Ascending aorta (tissue), 2 donors: ENCODE results near the gene APOC4. TPM values are rescaled to one million over a fixed set of nuclear protein-coding genes. Genes with fewer than 3 reads are reported as not detected.

Experiments
- DNase-seq, 2 donors: peaks; one replicate each; pipeline ENCODE4 v3.0.0-alpha.2; 2019; ENCODE audit warnings: low spot score in 2 of 2
- H3K27ac ChIP-seq, 2 donors: fragments of 200-600 bp; sonication (generic); one replicate each; pipeline ENCODE4 v1.5.1; 2016 to 2017; ENCODE audit warnings: mild to moderate bottlenecking in 1 of 2
- H3K27me3 ChIP-seq: fragments of 200-600 bp; sonication (generic); one replicate; pipeline ENCODE4 v1.5.1; 2017
- H3K36me3 ChIP-seq, 2 donors: fragments of 200-600 bp; sonication (generic); one replicate each; pipeline ENCODE4 v1.5.1; 2016
- H3K4me1 ChIP-seq, 2 donors: fragments of 200-600 bp; sonication (generic); one replicate each; pipeline ENCODE4 v1.5.1; 2016 to 2017; ENCODE audit warnings: mild to moderate bottlenecking in 1 of 2
- H3K4me3 ChIP-seq, 2 donors: fragments of 200-600 bp; sonication (generic); one replicate each; pipeline ENCODE4 v1.5.1; 2016 to 2017; ENCODE audit warnings: mild to moderate bottlenecking in 1 of 2
- H3K9me3 ChIP-seq, 2 donors: fragments of 200-600 bp; sonication (generic); one replicate each; pipeline ENCODE4 v1.5.1; 2016
- intact Hi-C: fragments of 100-400 bp; cut with DNase I; formaldehyde crosslinking; loops from one replicate; pipeline ENCODE4 v1.15.1; 2023
- total RNA-seq: library from RNA; depleted of rRNA; stranded (reverse); fragments of >200 nt; gene quantifications from one replicate; pipeline ENCODE4 v1.1.0, GENCODE V29; 2016
- TF ChIP-seq, protein P1 (sequence below), 3 experiments: fragments of 200-600 bp in 2 of 3; fragments of 450-650 bp in 1 of 3; sonication (generic) in 2 of 3; IDR thresholded peaks; one replicate each; pipeline ENCODE4 v1.5.1; 2016 to 2019; ENCODE audit warnings: antibody characterized with exemption in 3 of 3, mild to moderate bottlenecking in 1 of 3, moderate library complexity in 1 of 3

APOC4 gene
- total RNA-seq, 1 donor from 2014 or later: not detected

- intact Hi-C loops: no loop called here
- TF ChIP-seq, protein P1, sequence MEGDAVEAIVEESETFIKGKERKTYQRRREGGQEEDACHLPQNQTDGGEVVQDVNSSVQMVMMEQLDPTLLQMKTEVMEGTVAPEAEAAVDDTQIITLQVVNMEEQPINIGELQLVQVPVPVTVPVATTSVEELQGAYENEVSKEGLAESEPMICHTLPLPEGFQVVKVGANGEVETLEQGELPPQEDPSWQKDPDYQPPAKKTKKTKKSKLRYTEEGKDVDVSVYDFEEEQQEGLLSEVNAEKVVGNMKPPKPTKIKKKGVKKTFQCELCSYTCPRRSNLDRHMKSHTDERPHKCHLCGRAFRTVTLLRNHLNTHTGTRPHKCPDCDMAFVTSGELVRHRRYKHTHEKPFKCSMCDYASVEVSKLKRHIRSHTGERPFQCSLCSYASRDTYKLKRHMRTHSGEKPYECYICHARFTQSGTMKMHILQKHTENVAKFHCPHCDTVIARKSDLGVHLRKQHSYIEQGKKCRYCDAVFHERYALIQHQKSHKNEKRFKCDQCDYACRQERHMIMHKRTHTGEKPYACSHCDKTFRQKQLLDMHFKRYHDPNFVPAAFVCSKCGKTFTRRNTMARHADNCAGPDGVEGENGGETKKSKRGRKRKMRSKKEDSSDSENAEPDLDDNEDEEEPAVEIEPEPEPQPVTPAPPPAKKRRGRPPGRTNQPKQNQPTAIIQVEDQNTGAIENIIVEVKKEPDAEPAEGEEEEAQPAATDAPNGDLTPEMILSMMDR (IDR thresholded peaks at IDR 0.05): no peak
- DNase-seq: no peak
- peaks cover 5 to 8% of the 10 kb centered on the region in 2 donors for H3K4me1 ChIP-seq
- no peaks in the 10 kb centered on the region for H3K9me3 ChIP-seq
- no peaks in the 10 kb centered on the region for H3K27me3 ChIP-seq
- no peak overlapping the region for H3K27ac ChIP-seq
- peaks cover 0 to 6% of the 10 kb centered on the region in 2 donors for H3K36me3 ChIP-seq
- no peak overlapping the region for H3K4me3 ChIP-seq
Observed at GRCh38 chr19:44948237-44948636, 6.2 kb downstream of the APOC4 start.

DNA sequence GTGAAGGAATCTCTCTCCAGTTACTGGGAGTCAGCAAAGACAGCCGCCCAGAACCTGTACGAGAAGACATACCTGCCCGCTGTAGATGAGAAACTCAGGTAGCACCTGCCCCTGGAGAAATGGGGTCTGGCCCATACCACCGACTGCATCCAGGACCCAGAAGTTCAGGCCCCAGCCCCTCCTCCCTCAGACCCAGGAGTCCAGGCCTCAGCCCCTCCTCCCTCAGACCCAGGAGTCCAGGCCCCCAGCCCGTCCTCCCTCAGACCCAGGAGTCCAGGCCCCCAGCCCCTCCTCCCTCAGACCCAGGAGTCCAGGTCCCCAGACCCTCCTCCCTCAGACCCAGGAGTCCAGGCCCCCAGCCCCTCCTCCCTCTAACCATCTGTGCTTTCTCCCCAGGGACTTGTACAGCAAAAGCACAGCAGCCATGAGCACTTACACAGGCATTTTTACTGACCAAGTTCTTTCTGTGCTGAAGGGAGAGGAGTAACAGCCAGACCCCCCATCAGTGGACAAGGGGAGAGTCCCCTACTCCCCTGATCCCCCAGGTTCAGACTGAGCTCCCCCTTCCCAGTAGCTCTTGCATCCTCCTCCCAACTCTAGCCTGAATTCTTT is 6.8 kb downstream of the APOC4 start:
- no peak overlapping the region for H3K4me3 ChIP-seq
- peaks cover 0 to 6% of the 10 kb centered on the region in 2 donors for H3K36me3 ChIP-seq
- no peak for DNase-seq
- H3K27me3 ChIP-seq: no peaks in the 10 kb centered on the region
- peaks cover 5 to 12% of the 10 kb centered on the region in 2 donors for H3K4me1 ChIP-seq
- intact Hi-C loops: no loop called here
- H3K9me3 ChIP-seq: no peaks in the 10 kb centered on the region
- TF ChIP-seq, protein P1 (IDR thresholded peaks at IDR 0.05): no peak
- H3K27ac ChIP-seq: no peak overlapping the region

- TF ChIP-seq, protein P1 (IDR thresholded peaks at IDR 0.05): no peak
- Histone ChIP-seq H3K27me3 (no peaks in the 10 kb centered on the region), H3K36me3 (peaks cover 0 to 6% of the 10 kb centered on the region in 2 donors), H3K4me1 (peaks cover 5 to 16% of the 10 kb centered on the region in 2 donors), H3K9me3 (no peaks in the 10 kb centered on the region), H3K4me3 (no peak overlapping the region), H3K27ac (no peak overlapping the region)
- DNase-seq: no peak
- intact Hi-C loops: no loop called here
Observed at GRCh38 chr19:44949550-44949949, 7.5 kb downstream of the APOC4 start.

DNA sequence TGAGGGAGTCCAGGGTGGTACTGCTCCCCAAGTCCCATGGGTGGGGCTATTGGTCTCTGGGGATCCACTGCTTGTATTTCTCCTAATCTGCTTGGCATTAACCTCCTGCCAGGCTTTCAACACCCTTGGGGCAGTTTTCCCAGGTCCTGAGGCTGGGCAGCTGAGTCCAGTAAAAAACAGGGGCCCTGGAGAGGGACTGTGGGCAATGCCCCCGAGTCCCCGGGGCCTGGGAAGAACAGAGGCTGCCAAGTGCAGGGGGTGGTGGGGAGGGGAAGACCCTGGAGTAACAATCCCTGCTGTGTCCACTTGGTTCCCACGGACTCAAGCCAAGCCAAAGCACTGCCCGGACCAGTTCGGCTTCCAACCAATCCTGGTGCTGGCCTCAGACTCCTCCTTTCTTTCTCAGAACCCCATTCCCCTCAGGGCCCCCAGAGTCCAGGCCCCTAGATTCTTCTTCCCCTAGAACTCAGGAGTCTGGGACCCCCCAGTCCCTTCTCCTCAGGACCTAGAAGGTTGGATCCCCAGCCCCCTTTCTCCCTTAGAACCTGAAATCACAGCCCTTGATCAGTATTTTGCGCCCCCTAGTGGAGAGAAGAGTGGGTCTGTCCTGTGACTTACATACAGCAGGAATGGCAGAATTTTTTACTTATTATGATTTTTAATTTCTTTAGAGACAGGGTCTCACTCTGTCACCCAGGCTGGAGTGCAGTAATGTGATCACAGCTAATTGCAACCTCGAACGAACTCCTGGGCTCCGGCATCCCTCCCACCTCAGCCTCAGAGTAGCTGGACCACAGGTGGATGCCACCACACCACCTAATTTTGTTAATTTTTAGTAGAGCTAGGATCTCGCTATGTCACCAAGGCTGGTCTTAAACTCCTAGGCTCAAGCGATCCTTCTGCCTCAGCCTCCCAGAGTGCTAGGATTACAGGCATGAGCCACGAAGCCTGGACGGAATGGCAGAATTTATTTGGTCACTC is 9.4 kb downstream of the APOC4 start:
- DNase-seq: peak in 1 of 2 donors; percentile 82
- Histone ChIP-seq H3K27me3 (no peaks in the 10 kb centered on the region), H3K4me3 (peak overlapping the region in 1 of 2 donors; percentile 26), H3K36me3 (peaks cover 0 to 6% of the 10 kb centered on the region in 2 donors), H3K4me1 (peaks cover 10 to 23% of the 10 kb centered on the region in 2 donors), H3K9me3 (no peaks in the 10 kb centered on the region), H3K27ac (no peak overlapping the region)
- intact Hi-C loops: loop anchor here (1.0 kb wide), 1 partner anchor 48 kb away; no protein-coding TSS in a partner anchor
- TF ChIP-seq, protein P1 (IDR thresholded peaks at IDR 0.05): peak; percentile 53 to 88 (median 88)

GRCh38 chr19:44954278-44954648 is 12.2 kb downstream of the APOC4 start:
- H3K4me3 ChIP-seq: peak overlapping the region; percentile 73 to 98
- no peaks in the 10 kb centered on the region for H3K27me3 ChIP-seq
- H3K27ac ChIP-seq: peak overlapping the region; percentile 89 to 91
- H3K4me1 ChIP-seq: peaks cover 10 to 30% of the 10 kb centered on the region in 2 donors
- H3K9me3 ChIP-seq: no peaks in the 10 kb centered on the region
- TF ChIP-seq, protein P1 (IDR thresholded peaks at IDR 0.05): no peak
- peaks cover 0 to 6% of the 10 kb centered on the region in 2 donors for H3K36me3 ChIP-seq
- no peak for DNase-seq
- intact Hi-C loops: loop anchor here (1.0 to 2.0 kb wide), 2 partner anchors 63 to 139 kb away; partner anchors contain the start of genes PPP1R37 and TOMM40
